ENCODE results near the gene BLOC1S2. TPM values are rescaled to one million over a fixed set of nuclear protein-coding genes. Genes with fewer than 3 reads are reported as not detected.

Gene BLOC1S2
- total and polyA plus RNA-seq, 2 of the 8 experiments (the other 6 are each of a cell fraction or from before 2014, with no cell fraction given): 25.1 to 50.6 TPM

DNA sequence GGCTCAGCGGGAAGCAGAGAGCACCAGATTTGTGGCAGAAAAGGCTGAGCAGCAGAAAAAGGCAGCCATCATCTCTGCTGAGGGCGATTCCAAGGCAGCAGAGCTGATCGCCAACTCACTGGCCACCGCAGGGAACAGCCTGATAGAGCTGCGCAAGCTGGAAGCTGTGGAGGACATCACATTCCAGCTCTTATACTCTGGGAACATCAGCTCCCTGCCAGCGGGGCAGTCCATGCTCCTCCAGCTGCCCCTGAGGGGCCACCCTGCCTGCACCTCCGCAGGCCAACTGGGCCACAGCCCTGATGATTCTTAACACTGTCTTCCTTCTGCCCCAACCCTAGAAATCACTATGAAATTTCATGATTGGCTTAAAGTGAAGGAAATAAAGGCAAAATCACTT lies 37.7 kb downstream of the BLOC1S2 start (continued):
- TF ChIP-seq, protein P1, sequence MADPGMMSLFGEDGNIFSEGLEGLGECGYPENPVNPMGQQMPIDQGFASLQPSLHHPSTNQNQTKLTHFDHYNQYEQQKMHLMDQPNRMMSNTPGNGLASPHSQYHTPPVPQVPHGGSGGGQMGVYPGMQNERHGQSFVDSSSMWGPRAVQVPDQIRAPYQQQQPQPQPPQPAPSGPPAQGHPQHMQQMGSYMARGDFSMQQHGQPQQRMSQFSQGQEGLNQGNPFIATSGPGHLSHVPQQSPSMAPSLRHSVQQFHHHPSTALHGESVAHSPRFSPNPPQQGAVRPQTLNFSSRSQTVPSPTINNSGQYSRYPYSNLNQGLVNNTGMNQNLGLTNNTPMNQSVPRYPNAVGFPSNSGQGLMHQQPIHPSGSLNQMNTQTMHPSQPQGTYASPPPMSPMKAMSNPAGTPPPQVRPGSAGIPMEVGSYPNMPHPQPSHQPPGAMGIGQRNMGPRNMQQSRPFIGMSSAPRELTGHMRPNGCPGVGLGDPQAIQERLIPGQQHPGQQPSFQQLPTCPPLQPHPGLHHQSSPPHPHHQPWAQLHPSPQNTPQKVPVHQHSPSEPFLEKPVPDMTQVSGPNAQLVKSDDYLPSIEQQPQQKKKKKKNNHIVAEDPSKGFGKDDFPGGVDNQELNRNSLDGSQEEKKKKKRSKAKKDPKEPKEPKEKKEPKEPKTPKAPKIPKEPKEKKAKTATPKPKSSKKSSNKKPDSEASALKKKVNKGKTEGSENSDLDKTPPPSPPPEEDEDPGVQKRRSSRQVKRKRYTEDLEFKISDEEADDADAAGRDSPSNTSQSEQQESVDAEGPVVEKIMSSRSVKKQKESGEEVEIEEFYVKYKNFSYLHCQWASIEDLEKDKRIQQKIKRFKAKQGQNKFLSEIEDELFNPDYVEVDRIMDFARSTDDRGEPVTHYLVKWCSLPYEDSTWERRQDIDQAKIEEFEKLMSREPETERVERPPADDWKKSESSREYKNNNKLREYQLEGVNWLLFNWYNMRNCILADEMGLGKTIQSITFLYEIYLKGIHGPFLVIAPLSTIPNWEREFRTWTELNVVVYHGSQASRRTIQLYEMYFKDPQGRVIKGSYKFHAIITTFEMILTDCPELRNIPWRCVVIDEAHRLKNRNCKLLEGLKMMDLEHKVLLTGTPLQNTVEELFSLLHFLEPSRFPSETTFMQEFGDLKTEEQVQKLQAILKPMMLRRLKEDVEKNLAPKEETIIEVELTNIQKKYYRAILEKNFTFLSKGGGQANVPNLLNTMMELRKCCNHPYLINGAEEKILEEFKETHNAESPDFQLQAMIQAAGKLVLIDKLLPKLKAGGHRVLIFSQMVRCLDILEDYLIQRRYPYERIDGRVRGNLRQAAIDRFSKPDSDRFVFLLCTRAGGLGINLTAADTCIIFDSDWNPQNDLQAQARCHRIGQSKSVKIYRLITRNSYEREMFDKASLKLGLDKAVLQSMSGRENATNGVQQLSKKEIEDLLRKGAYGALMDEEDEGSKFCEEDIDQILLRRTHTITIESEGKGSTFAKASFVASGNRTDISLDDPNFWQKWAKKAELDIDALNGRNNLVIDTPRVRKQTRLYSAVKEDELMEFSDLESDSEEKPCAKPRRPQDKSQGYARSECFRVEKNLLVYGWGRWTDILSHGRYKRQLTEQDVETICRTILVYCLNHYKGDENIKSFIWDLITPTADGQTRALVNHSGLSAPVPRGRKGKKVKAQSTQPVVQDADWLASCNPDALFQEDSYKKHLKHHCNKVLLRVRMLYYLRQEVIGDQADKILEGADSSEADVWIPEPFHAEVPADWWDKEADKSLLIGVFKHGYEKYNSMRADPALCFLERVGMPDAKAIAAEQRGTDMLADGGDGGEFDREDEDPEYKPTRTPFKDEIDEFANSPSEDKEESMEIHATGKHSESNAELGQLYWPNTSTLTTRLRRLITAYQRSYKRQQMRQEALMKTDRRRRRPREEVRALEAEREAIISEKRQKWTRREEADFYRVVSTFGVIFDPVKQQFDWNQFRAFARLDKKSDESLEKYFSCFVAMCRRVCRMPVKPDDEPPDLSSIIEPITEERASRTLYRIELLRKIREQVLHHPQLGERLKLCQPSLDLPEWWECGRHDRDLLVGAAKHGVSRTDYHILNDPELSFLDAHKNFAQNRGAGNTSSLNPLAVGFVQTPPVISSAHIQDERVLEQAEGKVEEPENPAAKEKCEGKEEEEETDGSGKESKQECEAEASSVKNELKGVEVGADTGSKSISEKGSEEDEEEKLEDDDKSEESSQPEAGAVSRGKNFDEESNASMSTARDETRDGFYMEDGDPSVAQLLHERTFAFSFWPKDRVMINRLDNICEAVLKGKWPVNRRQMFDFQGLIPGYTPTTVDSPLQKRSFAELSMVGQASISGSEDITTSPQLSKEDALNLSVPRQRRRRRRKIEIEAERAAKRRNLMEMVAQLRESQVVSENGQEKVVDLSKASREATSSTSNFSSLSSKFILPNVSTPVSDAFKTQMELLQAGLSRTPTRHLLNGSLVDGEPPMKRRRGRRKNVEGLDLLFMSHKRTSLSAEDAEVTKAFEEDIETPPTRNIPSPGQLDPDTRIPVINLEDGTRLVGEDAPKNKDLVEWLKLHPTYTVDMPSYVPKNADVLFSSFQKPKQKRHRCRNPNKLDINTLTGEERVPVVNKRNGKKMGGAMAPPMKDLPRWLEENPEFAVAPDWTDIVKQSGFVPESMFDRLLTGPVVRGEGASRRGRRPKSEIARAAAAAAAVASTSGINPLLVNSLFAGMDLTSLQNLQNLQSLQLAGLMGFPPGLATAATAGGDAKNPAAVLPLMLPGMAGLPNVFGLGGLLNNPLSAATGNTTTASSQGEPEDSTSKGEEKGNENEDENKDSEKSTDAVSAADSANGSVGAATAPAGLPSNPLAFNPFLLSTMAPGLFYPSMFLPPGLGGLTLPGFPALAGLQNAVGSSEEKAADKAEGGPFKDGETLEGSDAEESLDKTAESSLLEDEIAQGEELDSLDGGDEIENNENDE (IDR thresholded peaks at IDR 0.05; ENCODE audit: insufficient replicate concordance, low read length): no peak
- no peak for TF ChIP-seq NANOG (IDR thresholded peaks at IDR 0.05; ENCODE audit: insufficient read depth, low read depth, low read length, poor library complexity, severe bottlenecking)
- TF ChIP-seq YY1 (IDR thresholded peaks at IDR 0.05; ENCODE audit: low read depth, low read length): no peak
- TF ChIP-seq SUZ12 (IDR thresholded peaks at IDR 0.05; ENCODE audit: low read length): no peak
- no peak for TF ChIP-seq KDM1A (IDR thresholded peaks at IDR 0.05; ENCODE audit: borderline replicate concordance, low read length)
- no peak for TF ChIP-seq RFX5 (IDR thresholded peaks at IDR 0.05; ENCODE audit: borderline replicate concordance, low read depth, low read length)
